HCT116 (cell line): ENCODE data around the gene HNF4A. TPM values are rescaled to one million over a fixed set of nuclear protein-coding genes. Genes with fewer than 3 reads are reported as not detected.

Source experiments
- ATAC-seq: fragments of 200-7000 bp; cut with Tn5 transposase; 2 replicates; pipeline ENCODE4 v1.9.1; 2020; ENCODE audit warnings: mild to moderate bottlenecking, moderate library complexity
- BruUV-seq: library from RNA; stranded (reverse); fragments of 400-500 nt; replicated peaks from 2 replicates; lab custom pipeline; 2021; lab: Mats Ljungman, UMichigan
- CTCF ChIA-PET: fragments of 300-600 bp; sonication (Branson Sonifier 250); formaldehyde crosslinking; loops from one replicate; lab custom pipeline; 2021; ENCODE audit warnings: antibody characterized with exemption; lab: Charles Lee
- POLR2A ChIA-PET: fragments of 300-600, 350-600 bp; sonication (Branson Sonifier 250); formaldehyde crosslinking; loops from one replicate; lab custom pipeline; 2021; ENCODE audit warnings: antibody characterized with exemption; lab: Charles Lee
- RAD21 ChIA-PET, 2 experiments: fragments of 300-600 bp; sonication (Branson Sonifier 250); formaldehyde crosslinking; loops; one replicate each; lab custom pipeline; 2023; ENCODE audit warnings: low total read pairs in 2 of 2; ENCODE audit not compliant: uncharacterized antibody in 2 of 2, unreplicated experiment in 2 of 2, low non-redundant PET in 1 of 2; lab: Charles Lee
- DNase-seq: peaks from one replicate; pipeline ENCODE4 v3.0.0-alpha.2; 2010; ENCODE audit warnings: low read depth, low spot score
- H2AFZ ChIP-seq: fragments of 200-600 bp; shearing (Covaris generic), sonication (generic); 2 replicates; pipeline ENCODE4 v1.6.1; 2017; ENCODE audit warnings: low read depth, mixed run types, mixed read lengths, antibody characterized with exemption, low read length; ENCODE audit not compliant: poor library complexity, severe bottlenecking
- H3K27ac ChIP-seq: 2 replicates; pipeline ENCODE4 v1.5.1; 2012; ENCODE audit warnings: low read depth, low read length
- H3K27me3 ChIP-seq: fragments of 200-600 bp; sonication (generic); 2 replicates; pipeline ENCODE4 v1.6.1; 2016; ENCODE audit warnings: mixed run types, low read length, mixed read lengths; ENCODE audit not compliant: insufficient read depth
- H3K36me3 ChIP-seq, 2 experiments: fragments of 200-500 bp in 1 of 2; fragments of 200-600 bp in 1 of 2; sonication (Bioruptor generic) in 1 of 2; sonication (generic) in 1 of 2; 2 replicates each; pipeline versions ENCODE4 v1.5.1 to v1.6.1; 2014 to 2016; ENCODE audit warnings: low read length in 2 of 2, inconsistent platforms in 1 of 2, mixed read lengths in 1 of 2, mixed run types in 1 of 2; ENCODE audit not compliant: insufficient read depth in 2 of 2, control insufficient read depth in 1 of 2
- H3K4me1 ChIP-seq, 2 experiments: fragments of 200-600 bp in 1 of 2; sonication (generic) in 1 of 2; 2 replicates each; pipeline versions ENCODE4 v1.5.1 to v1.6.1; 2012 to 2017; ENCODE audit warnings: low read length in 2 of 2, inconsistent platforms in 1 of 2, mild to moderate bottlenecking in 1 of 2, mixed read lengths in 1 of 2, mixed run types in 1 of 2, moderate library complexity in 1 of 2; ENCODE audit not compliant: insufficient read depth in 2 of 2, control insufficient read depth in 1 of 2
- H3K4me2 ChIP-seq: fragments of 200-600 bp; sonication (generic); 2 replicates; pipeline ENCODE4 v1.6.1; 2017; ENCODE audit warnings: mixed run types, low read length, mixed read lengths
- H3K4me3 ChIP-seq, 2 experiments: fragments of 200-600 bp in 1 of 2; sonication (generic) in 1 of 2; replicated peaks in 1 of 2; 2 replicates each; pipeline ENCODE4 v1.5.1; 2011 to 2016; ENCODE audit warnings: low read length in 2 of 2, control low read depth in 1 of 2, low read depth in 1 of 2, mild to moderate bottlenecking in 1 of 2, mixed read lengths in 1 of 2, mixed run types in 1 of 2
- H3K79me2 ChIP-seq: fragments of 200-600 bp; sonication (generic); 2 replicates; pipeline ENCODE4 v1.6.1; 2017; ENCODE audit warnings: mild to moderate bottlenecking, mixed run types, low read length, moderate library complexity, mixed read lengths; ENCODE audit not compliant: insufficient read depth
- H3K9ac ChIP-seq: fragments of 200-600 bp; sonication (generic); 2 replicates; pipeline ENCODE4 v1.6.1; 2016; ENCODE audit warnings: low read length, mixed read lengths
- H3K9me2 ChIP-seq: fragments of 200-600 bp; sonication (generic), shearing (Covaris generic); 2 replicates; pipeline ENCODE4 v1.6.1; 2017; ENCODE audit warnings: mixed run types, mild to moderate bottlenecking, moderate library complexity; ENCODE audit not compliant: insufficient read depth
- H3K9me3 ChIP-seq, 2 experiments: fragments of 200-500 bp in 1 of 2; fragments of 200-600 bp in 1 of 2; sonication (Bioruptor generic) in 1 of 2; sonication (generic) in 1 of 2; 2 replicates each; pipeline ENCODE4 v1.6.1; 2014 to 2017; ENCODE audit warnings: low read length in 2 of 2, mixed read lengths in 2 of 2, inconsistent platforms in 1 of 2, low read depth in 1 of 2, mild to moderate bottlenecking in 1 of 2, mixed run types in 1 of 2, moderate library complexity in 1 of 2; ENCODE audit not compliant: control insufficient read depth in 1 of 2, insufficient read depth in 1 of 2
- H4K20me1 ChIP-seq: fragments of 200-600 bp; sonication (generic), shearing (Covaris generic); 2 replicates; pipeline ENCODE4 v1.6.1; 2017; ENCODE audit warnings: mixed run types, mild to moderate bottlenecking, moderate library complexity; ENCODE audit not compliant: insufficient read depth
- EZH2 ChIP-seq: fragments of 200-600 bp; sonication (generic); IDR thresholded peaks from 2 replicates; pipeline ENCODE4 v1.6.1; 2017; ENCODE audit warnings: antibody characterized with exemption, mixed run types
- FOSL1 ChIP-seq: IDR thresholded peaks from 2 replicates; pipeline ENCODE4 v1.6.1; 2012; ENCODE audit warnings: low read depth
- POLR2A ChIP-seq: IDR thresholded peaks from 2 replicates; pipeline ENCODE4 v1.7.0; 2011; ENCODE audit warnings: borderline replicate concordance; ENCODE audit not compliant: insufficient read depth, insufficient read length; ENCODE audit errors: extremely low read depth
- SP1 ChIP-seq: IDR thresholded peaks from 2 replicates; pipeline ENCODE4 v1.6.1; 2012; ENCODE audit warnings: low read depth
- YY1 ChIP-seq: IDR thresholded peaks from 2 replicates; pipeline ENCODE4 v1.6.1; 2011; ENCODE audit warnings: low read length, low read depth, moderate library complexity, mild to moderate bottlenecking; ENCODE audit not compliant: insufficient replicate concordance; ENCODE audit errors: extremely low read depth
- ZNF274 ChIP-seq: fragments of 200-500 bp; sonication (Bioruptor generic); IDR thresholded peaks from 2 replicates; pipeline ENCODE4 v1.6.1; 2014; ENCODE audit warnings: mild to moderate bottlenecking, low read depth, low read length, inconsistent platforms
- intact Hi-C: fragments of 100-400 bp; cut with micrococcal nuclease; formaldehyde crosslinking; loops from 2 replicates; pipeline ENCODE4 v1.10.0; 2022
- total RNA-seq: library from RNA; stranded (reverse); gene quantifications from one replicate; pipeline ENCODE4 v1.2.1, GENCODE V29; 2021; ENCODE audit not compliant: unreplicated experiment
- TF ChIP-seq, protein P1 (sequence below): IDR thresholded peaks from 2 replicates; pipeline ENCODE4 v1.6.1; 2012; ENCODE audit warnings: low read depth
- TF ChIP-seq, protein P2 (sequence below): IDR thresholded peaks from 2 replicates; pipeline ENCODE4 v1.6.1; 2011; ENCODE audit warnings: mild to moderate bottlenecking, low read length, moderate library complexity; ENCODE audit not compliant: insufficient replicate concordance; ENCODE audit errors: extremely low read depth
- TF ChIP-seq, protein P3 (sequence below): IDR thresholded peaks from 2 replicates; pipeline ENCODE4 v1.6.1; 2012

HNF4A gene
- total RNA-seq, 1 experiment from 2014 or later, result 7.4 TPM

DNA sequence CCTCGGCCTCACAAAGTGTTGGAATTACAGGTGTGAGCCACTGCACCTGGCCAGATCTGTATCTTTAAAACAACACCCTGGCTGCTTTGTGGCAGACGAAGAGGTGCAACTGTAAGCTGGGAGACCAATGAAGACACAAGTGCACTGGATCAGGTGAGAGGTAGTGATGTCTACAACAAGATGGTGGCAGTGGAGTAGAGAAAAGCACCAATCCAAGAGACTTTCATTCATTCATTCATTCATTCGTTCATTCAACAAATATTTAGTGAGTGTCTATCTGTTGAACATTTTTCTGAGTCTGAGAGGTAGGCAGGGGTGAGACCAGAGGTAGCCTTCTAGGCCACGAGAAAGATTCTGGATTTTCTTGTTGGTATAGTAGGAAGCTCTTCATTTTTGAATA lies 83.3 kb downstream of the HNF4A start:
- Histone ChIP-seq H2AFZ (no peak overlapping the region), H3K27me3 (no peaks in the 10 kb centered on the region), H3K4me1 (no peaks in the 10 kb centered on the region), H3K9me3 (no peaks in the 10 kb centered on the region), H4K20me1 (no peaks in the 10 kb centered on the region)
- BruUV-seq, result no TSS peak
- DNase-seq, result no peak
- intact Hi-C loops, result no loop called here
- TF ChIP-seq, protein P1, sequence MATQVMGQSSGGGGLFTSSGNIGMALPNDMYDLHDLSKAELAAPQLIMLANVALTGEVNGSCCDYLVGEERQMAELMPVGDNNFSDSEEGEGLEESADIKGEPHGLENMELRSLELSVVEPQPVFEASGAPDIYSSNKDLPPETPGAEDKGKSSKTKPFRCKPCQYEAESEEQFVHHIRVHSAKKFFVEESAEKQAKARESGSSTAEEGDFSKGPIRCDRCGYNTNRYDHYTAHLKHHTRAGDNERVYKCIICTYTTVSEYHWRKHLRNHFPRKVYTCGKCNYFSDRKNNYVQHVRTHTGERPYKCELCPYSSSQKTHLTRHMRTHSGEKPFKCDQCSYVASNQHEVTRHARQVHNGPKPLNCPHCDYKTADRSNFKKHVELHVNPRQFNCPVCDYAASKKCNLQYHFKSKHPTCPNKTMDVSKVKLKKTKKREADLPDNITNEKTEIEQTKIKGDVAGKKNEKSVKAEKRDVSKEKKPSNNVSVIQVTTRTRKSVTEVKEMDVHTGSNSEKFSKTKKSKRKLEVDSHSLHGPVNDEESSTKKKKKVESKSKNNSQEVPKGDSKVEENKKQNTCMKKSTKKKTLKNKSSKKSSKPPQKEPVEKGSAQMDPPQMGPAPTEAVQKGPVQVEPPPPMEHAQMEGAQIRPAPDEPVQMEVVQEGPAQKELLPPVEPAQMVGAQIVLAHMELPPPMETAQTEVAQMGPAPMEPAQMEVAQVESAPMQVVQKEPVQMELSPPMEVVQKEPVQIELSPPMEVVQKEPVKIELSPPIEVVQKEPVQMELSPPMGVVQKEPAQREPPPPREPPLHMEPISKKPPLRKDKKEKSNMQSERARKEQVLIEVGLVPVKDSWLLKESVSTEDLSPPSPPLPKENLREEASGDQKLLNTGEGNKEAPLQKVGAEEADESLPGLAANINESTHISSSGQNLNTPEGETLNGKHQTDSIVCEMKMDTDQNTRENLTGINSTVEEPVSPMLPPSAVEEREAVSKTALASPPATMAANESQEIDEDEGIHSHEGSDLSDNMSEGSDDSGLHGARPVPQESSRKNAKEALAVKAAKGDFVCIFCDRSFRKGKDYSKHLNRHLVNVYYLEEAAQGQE, result no peak
- TF ChIP-seq, all 23 proteins: peak for 0
- POLR2A ChIA-PET, result no interaction called here
- Histone ChIP-seq H3K4me2 (no peak overlapping the region), H3K4me3 (no peak overlapping the region), H3K9ac (no peak overlapping the region), H3K9me2 (no peaks in the 10 kb centered on the region), H3K36me3 (no peaks in the 10 kb centered on the region), H3K27ac (no peak overlapping the region), H3K79me2 (no peaks in the 10 kb centered on the region)
- ATAC-seq, result no peak
- RAD21 ChIA-PET, result no interaction called here
- CTCF ChIA-PET, result interaction anchor here (1.0 kb wide), 1 partner anchor 16 kb away, joined by 3 read pairs; no protein-coding TSS in a partner anchor

DNA sequence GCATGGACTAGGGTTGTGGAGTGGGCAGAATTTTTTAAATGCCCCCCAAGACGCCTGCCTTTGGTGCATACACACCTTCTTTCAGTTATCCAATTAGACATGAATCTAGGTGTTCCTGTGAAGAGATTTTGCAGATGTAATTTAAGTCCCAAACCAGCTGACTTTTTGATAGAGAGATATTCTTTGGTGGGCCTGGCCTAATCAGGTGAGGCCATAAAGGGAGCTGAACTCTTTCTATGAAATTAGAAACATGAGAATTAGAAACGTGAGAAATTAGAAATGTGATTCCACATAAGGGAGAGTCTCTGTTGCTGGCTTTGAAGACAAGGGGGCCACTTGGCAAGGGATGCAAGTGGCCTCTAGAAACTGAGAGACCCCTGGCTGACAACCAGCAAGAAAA lies 83.8 kb downstream of the HNF4A start:
- no peaks in the 10 kb centered on the region for H3K4me1 ChIP-seq
- CTCF ChIA-PET, result interaction anchor here (0.6 to 1.0 kb wide), 2 partner anchors 15 to 163 kb away, joined by 3 read pairs; no protein-coding TSS in a partner anchor
- H2AFZ ChIP-seq, result no peak overlapping the region
- no peaks in the 10 kb centered on the region for H3K79me2 ChIP-seq
- H3K4me3 ChIP-seq, result no peak overlapping the region
- H3K9me2 ChIP-seq, result no peaks in the 10 kb centered on the region
- H3K9me3 ChIP-seq, result no peaks in the 10 kb centered on the region
- H3K4me2 ChIP-seq, result no peak overlapping the region
- H4K20me1 ChIP-seq, result no peaks in the 10 kb centered on the region
- H3K36me3 ChIP-seq, result no peaks in the 10 kb centered on the region
- DNase-seq (no peak), ATAC-seq (no peak)
- intact Hi-C loops, result no loop called here
- no peaks in the 10 kb centered on the region for H3K27me3 ChIP-seq
- POLR2A ChIA-PET, result no interaction called here
- no TSS peak for BruUV-seq
- RAD21 ChIA-PET, result no interaction called here
- H3K9ac ChIP-seq, result no peak overlapping the region
- no peak overlapping the region for H3K27ac ChIP-seq
- TF ChIP-seq, protein P2, sequence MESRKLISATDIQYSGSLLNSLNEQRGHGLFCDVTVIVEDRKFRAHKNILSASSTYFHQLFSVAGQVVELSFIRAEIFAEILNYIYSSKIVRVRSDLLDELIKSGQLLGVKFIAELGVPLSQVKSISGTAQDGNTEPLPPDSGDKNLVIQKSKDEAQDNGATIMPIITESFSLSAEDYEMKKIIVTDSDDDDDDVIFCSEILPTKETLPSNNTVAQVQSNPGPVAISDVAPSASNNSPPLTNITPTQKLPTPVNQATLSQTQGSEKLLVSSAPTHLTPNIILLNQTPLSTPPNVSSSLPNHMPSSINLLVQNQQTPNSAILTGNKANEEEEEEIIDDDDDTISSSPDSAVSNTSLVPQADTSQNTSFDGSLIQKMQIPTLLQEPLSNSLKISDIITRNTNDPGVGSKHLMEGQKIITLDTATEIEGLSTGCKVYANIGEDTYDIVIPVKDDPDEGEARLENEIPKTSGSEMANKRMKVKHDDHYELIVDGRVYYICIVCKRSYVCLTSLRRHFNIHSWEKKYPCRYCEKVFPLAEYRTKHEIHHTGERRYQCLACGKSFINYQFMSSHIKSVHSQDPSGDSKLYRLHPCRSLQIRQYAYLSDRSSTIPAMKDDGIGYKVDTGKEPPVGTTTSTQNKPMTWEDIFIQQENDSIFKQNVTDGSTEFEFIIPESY, result no peak
- TF ChIP-seq, protein P1, result no peak
- TF ChIP-seq, protein P3, sequence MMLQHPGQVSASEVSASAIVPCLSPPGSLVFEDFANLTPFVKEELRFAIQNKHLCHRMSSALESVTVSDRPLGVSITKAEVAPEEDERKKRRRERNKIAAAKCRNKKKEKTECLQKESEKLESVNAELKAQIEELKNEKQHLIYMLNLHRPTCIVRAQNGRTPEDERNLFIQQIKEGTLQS, result no peak
- TF ChIP-seq EZH2 (no peak), YY1 (no peak), ZNF274 (no peak), FOSL1 (no peak), SP1 (no peak), POLR2A (no peak)
